Left ventricle myocardium inferior (tissue), 1 donor: ENCODE measurements around the gene CUBN. TPM values are rescaled to one million over a fixed set of nuclear protein-coding genes. Genes with fewer than 3 reads are reported as not detected.

Experiments
- DNase-seq: peaks from one replicate; pipeline ENCODE4 v3.0.0-alpha.2; 2020
- H3K27ac ChIP-seq: fragments of 200-600 bp; replicated peaks from 2 replicates; pipeline ENCODE4 v1.8.0; 2021
- H3K27me3 ChIP-seq: fragments of 200-600 bp; 2 replicates; pipeline ENCODE4 v1.8.0; 2021; ENCODE audit warnings: low read depth
- H3K36me3 ChIP-seq: fragments of 200-600 bp; 2 replicates; pipeline ENCODE4 v1.8.0; 2021
- H3K4me1 ChIP-seq: fragments of 200-600 bp; 2 replicates; pipeline ENCODE4 v1.8.0; 2021
- H3K4me3 ChIP-seq: fragments of 200-600 bp; 2 replicates; pipeline ENCODE4 v1.8.0; 2021; ENCODE audit warnings: mild to moderate bottlenecking, moderate library complexity
- H3K9me3 ChIP-seq: fragments of 200-600 bp; replicated peaks from 2 replicates; pipeline ENCODE4 v1.8.0; 2021
- intact Hi-C: fragments of 100-400 bp; cut with micrococcal nuclease; formaldehyde crosslinking; loops from one replicate; pipeline ENCODE4 v1.11.0; 2022
- total RNA-seq: library from RNA; stranded (reverse); fragmentation: NEBNext Ultra II Directional; extraction: Animal tissue kit (Norgen Biotek cat#: 25700); gene quantifications from one replicate; pipeline ENCODE4 v1.2.1, GENCODE V29; 2021
- TF ChIP-seq, protein P1 (sequence below): fragments of 200-600 bp; IDR thresholded peaks from 2 replicates; pipeline ENCODE4 v1.8.0; 2021; ENCODE audit warnings: antibody characterized with exemption, mild to moderate bottlenecking, borderline replicate concordance
- donor health status: DM: no; HTN: yes; CAD: no; lungs with severe emphysema.

The CUBN gene
- total RNA-seq, 1 donor from 2014 or later: 0.44 TPM

DNA sequence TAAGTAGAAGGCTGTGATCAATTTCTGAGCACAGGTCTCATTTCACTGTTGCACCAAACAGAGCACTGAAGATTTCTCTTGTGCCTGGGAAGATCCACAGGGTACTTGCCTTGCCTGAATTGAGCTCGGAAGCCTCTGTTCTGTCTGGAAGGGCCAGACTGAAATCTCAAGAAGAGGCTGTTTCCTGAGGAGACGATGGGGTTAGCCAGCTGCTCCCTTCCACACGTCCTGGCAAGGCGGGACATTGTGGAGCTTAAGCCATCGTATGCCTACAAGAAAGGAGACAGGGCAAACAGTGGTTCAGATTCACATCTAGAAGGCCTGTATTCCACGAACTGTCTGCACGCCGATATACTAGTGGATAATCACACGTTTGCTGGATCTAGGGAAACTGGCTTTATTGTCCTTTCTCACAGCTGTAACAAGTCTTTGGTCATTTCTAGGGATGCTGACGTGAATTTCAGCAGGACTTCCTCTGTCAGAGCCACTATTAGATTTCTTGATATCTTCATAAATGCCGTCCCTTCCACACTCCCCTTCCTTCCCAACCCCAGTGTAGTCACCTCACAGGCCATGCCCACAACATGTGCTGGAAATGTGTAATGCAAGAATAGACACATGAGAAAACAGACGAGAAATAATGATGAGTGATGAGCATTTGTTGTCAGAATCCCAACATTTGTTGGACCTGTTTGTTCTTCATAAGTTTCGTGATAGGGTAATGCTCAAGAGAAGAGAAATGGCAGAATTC is 175.2 kb downstream of the CUBN start:
- no peak for DNase-seq
- H3K36me3 ChIP-seq: no peaks in the 10 kb centered on the region
- no peaks in the 10 kb centered on the region for H3K9me3 ChIP-seq
- TF ChIP-seq, protein P1, sequence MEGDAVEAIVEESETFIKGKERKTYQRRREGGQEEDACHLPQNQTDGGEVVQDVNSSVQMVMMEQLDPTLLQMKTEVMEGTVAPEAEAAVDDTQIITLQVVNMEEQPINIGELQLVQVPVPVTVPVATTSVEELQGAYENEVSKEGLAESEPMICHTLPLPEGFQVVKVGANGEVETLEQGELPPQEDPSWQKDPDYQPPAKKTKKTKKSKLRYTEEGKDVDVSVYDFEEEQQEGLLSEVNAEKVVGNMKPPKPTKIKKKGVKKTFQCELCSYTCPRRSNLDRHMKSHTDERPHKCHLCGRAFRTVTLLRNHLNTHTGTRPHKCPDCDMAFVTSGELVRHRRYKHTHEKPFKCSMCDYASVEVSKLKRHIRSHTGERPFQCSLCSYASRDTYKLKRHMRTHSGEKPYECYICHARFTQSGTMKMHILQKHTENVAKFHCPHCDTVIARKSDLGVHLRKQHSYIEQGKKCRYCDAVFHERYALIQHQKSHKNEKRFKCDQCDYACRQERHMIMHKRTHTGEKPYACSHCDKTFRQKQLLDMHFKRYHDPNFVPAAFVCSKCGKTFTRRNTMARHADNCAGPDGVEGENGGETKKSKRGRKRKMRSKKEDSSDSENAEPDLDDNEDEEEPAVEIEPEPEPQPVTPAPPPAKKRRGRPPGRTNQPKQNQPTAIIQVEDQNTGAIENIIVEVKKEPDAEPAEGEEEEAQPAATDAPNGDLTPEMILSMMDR: no peak
- no peaks in the 10 kb centered on the region for H3K27me3 ChIP-seq
- H3K4me3 ChIP-seq: no peak overlapping the region
- H3K4me1 ChIP-seq: peaks cover 36% of the 10 kb centered on the region
- intact Hi-C loops: no loop called here
- peak overlapping the region; percentile 37 for H3K27ac ChIP-seq

DNA sequence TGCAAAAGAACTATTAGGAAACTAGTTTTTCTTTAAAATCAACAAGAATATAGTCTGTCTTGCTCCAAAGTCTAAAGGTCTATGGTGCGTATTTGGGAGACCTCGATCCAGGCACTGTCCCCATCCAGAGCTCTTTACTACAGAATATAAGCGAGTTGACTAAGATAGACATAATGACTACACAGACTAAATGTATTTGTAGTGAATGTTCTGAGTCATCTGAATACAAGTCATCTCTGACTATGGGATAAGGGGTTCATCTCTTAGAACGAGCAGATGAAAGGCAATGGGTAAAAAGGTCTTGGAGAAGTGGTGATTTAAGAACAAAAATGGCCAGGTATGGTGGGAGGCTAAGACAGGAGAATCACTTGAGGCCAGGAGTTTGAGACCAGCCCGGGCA is 176.3 kb downstream of the CUBN start:
- H3K36me3 ChIP-seq: no peaks in the 10 kb centered on the region
- no peaks in the 10 kb centered on the region for H3K27me3 ChIP-seq
- intact Hi-C loops: no loop called here
- no peaks in the 10 kb centered on the region for H3K9me3 ChIP-seq
- no peak for DNase-seq
- peaks cover 36% of the 10 kb centered on the region for H3K4me1 ChIP-seq
- no peak overlapping the region for H3K4me3 ChIP-seq
- no peak overlapping the region for H3K27ac ChIP-seq
- TF ChIP-seq, protein P1: no peak

DNA sequence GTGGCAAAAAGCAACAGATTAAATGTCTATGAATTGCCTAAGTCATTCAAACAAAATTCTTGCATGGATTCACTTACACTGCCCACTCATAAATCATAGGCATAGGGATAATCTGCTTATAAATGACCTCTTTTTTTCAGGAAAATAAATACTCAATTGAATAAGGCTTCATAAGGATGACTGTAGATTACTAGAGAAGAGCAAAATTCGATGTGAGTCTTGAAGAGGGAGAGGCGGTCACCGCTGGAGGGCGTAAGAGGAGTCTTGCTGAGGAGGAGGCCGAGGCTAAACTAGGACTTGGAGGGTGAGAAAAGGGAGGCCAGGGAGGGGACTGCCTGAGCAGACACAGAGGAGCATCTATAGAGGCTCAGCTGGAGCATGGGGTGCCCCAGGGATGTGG is 177.0 kb downstream of the CUBN start:
- DNase-seq: no peak
- intact Hi-C loops: no loop called here
- peak overlapping the region; percentile 58 for H3K27ac ChIP-seq
- H3K4me3 ChIP-seq: no peak overlapping the region
- H3K9me3 ChIP-seq: no peaks in the 10 kb centered on the region
- TF ChIP-seq, protein P1: no peak
- H3K4me1 ChIP-seq: peaks cover 36% of the 10 kb centered on the region
- no peaks in the 10 kb centered on the region for H3K36me3 ChIP-seq
- no peaks in the 10 kb centered on the region for H3K27me3 ChIP-seq

DNA sequence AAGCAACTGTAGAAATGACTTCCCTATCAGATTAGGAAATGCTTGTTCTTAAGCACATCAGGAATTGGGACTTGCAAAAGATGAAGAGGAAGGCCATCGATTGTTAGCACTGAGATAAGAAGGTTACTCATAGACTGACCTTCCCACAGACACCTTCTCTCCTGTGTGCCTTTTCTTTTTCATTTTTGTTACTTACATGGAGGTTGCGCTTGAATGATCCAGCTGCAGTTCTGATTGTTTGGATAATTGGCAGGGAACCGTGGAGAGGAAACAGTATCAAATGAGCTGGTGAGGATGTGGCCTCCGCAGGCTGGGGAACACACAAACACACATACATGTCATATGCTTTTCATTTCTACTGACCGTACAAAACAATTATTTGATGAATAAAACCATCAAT is 177.5 kb downstream of the CUBN start:
- H3K36me3 ChIP-seq: no peaks in the 10 kb centered on the region
- intact Hi-C loops: no loop called here
- no peaks in the 10 kb centered on the region for H3K27me3 ChIP-seq
- H3K9me3 ChIP-seq: no peaks in the 10 kb centered on the region
- H3K27ac ChIP-seq: peak overlapping the region; percentile 58
- TF ChIP-seq, protein P1: no peak
- DNase-seq: no peak
- no peak overlapping the region for H3K4me3 ChIP-seq
- H3K4me1 ChIP-seq: peaks cover 36% of the 10 kb centered on the region

DNA sequence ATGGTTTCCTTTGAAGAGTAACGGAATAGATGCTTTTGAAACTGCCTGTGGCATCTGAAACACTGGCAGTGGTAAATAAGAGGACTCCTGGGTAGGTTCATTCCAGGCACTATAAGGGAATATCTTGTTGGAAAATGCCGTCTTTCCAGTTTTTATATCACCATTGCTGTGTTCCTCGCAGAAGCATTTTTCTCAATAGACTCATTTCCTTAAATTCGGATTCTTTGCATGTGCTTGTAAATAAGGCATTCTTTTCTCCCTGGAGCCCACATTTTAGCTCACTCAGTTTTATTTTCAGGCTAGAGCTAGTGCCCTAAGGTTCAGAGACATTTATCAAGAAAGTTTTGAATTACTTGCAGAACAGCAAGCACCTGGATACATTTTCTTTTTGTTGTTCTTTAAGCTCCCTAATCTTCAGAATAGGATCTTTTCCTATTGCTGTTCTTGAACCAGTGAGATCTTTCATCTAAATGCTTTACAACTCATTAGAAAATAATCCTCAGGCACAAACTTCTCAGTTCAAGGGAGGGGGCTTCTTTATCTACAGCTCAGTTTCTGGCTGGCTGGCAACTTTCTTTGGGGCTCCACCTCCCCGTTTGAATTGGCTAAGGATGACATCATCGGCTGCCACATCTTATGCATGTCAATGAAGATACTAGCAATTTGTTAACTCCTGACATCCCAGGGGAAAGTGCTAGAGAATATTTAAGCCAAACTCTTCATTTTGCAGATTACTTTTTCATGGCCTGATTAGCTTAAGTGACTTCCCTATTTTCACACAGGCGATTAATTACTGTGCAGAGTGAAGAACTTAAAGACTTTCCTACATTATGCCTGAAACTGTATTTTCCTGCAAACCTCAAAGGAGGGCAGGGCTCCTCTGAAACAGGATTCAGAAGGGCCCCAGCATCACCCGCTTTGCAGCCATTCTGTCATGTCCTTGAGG is 178.7 kb downstream of the CUBN start:
- Histone ChIP-seq H3K9me3 (no peaks in the 10 kb centered on the region), H3K36me3 (no peaks in the 10 kb centered on the region), H3K4me3 (no peak overlapping the region), H3K27ac (peak overlapping the region; percentile 58), H3K27me3 (no peaks in the 10 kb centered on the region), H3K4me1 (peaks cover 36% of the 10 kb centered on the region)
- TF ChIP-seq, protein P1: no peak
- no peak for DNase-seq
- intact Hi-C loops: no loop called here
